T47D (cell line): Measurements from ENCODE around the gene DCTD.

Experiments used
- DNase-seq, 2 experiments: peaks; one replicate each; pipeline versions ENCODE4 v3.0.0 to v3.0.0-alpha.2; 2011 to 2012; ENCODE audit warnings: low read depth in 1 of 2, low spot score in 1 of 2
- JUND ChIP-seq: IDR thresholded peaks from 2 replicates; pipeline ENCODE4 v1.6.1; 2012; ENCODE audit warnings: low read depth
- in situ Hi-C: cut with HindIII; loops from 2 replicates; pipeline ENCODE4 v1.10.0; 2016; ENCODE audit warnings: low sequenced_read_pairs, low pct_unique_long_range_greater_than_20kb

DCTD gene

DNA sequence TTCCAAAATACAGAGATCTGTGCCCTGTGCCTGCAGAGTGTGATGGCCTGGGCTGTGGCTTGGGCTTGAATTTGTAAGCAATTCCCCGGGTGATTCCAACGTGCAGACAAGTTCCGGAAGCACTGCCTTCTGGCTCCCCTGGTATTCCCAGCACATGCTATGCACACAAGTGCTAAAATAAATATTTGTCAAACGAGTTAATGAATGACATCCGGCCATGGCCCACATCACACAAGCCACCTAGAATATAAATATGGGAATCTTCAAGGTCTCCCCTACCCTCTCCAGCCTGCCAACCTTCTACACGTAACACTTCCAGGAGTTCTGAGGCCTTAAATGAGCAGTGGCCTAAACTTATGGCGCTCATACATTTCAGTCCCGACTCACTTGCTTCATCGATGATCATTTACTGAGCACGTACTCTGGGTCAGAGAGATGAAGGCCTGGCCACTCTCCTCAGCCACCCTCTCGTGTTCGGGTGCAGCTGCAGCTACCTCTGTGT is 21.3 kb downstream of the DCTD start:
- TF ChIP-seq JUND, result no peak
- DNase-seq, result no peak
- in situ Hi-C loops, result no loop called here

DNA sequence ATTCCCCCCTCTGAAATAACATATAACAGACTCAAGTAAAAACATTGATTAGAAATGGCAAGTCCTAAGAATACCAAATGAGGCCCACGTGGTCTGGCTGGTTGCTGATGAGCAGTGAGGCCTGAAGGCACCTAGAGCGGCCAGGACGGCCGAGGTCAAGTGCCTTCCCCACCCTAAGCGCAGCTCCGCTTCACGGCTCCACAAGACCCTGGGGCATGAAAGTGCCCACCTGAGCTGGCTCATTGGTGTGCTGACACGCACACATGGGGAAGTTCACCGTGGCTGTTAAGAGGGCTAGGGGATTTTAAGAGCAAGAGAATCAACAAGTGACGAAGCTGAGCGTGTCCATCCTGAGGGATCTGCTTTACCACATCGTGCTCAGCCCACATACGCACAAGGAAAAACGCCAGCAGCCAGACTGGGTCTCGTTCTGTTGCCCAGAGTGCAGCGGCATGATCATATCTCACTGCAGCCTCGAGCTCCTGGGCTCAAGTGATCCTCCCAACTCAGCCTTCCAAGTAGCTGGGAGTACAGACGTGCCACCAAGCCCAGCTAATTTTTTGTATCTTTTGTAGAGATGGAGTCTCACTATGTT is 22.4 kb downstream of the DCTD start:
- in situ Hi-C loops, result no loop called here
- no peak for TF ChIP-seq JUND
- DNase-seq, result no peak

DNA sequence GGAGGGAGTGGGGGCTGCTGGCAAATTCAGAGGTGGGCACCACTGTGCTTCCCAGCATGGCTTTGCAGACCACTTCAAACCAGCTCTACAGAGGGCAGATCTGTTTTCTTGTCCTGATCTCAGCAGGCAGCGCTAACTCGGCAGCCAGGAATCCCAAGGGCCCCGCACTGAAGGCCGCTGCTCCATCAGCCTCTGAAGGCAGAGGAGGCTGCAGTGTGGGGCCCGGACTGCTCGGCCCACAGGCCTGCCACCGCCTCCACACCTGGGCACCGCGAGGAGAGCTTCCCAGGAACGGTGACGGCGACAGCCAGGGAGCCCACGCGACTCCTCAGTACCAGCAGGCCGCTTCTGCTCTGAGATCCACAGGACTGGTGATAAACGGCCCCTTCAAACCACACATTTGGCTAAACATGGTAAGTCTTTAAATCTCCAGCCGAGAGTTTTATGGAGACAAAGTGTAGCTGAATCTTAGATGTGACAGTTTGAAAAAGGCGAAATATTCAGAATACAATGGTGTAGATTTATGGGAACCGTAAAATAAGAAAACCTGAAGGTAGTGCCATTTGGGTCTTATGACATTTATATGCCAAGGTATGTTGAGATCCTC is 23.6 kb downstream of the DCTD start:
- no peak for TF ChIP-seq JUND
- in situ Hi-C loops, result no loop called here
- no peak for DNase-seq

DNA sequence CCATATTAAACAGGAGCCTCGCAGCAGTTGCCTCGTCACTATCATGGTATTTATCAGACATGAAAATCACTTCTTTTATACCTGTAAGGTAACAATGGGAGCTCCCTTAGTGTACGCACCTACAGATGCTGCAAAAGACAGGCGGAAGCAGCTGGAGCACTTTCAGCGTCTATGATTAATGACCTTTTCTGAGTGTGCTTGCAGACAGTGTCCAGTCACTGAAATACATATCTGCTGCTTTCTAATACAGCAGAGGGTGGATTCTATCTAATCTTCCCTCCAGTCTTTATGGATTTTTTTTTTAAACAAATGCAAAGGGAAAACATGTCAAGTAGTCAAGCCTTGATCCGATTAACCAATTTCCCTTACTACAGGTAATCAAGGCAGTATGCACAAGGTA is 24.1 kb downstream of the DCTD start:
- DNase-seq, result no peak
- in situ Hi-C loops, result no loop called here

DNA sequence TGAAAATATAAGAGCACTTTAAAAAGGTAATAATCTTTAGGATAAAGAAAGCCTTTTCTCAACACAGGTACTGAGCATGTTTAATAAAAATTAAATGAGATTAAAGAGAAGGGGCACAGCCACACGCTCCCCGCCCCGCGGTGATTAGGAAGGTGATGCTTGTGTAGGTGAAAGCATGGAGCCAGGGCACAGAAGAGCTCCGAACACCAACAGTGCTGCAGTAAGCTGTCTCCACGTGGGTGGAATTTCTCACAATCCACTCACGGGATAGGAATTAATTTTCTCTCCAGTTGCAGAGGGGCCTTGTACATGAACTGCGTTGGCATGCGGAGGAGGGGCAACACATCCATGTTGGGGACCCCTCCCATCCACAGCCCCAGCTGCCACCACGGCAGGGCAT is 27.0 kb downstream of the DCTD start:
- in situ Hi-C loops, result no loop called here
- TF ChIP-seq JUND, result no peak
- no peak for DNase-seq

More for the DNA sequence above, 24.1 kb downstream of the DCTD start:
- TF ChIP-seq JUND, result no peak

DNA sequence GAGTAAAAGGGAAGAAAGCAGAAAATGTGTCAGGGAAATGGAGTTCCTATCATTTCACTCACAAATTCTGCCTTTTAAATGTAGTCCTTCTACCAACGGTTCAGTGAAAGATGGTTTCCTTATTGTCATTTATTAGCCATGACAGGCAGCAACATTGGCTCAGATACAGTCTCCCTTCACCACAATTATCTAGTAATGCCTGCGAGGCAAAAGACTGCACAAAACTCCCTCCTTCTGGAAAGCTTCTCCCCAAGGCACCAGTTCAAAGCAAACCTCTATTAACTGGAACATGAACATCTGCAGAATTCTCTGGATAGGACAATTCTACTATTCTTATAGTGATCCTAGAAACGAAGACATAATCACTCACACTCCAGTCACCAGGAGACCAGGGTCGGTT is 28.3 kb downstream of the DCTD start:
- TF ChIP-seq JUND, result no peak
- in situ Hi-C loops, result no loop called here
- DNase-seq, result no peak

DNA sequence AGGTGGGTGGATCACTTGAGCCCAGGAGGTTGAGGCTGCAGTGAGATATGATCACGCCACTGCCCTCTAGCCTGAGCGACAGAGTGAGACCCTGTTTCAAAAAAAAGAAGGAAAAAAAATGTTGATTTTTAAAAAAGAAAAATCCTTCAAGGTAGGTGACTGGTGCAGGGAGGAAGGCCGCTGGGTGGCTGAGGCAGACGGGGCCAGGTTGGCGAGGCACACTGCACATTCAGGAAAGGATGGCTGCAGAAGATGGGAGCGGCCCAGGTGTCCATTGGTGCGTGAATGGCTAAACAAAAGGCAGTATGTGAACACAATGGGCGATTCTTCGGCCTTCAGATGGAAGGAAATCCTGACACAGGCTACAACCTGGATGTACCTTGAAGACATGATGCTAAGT is 30.4 kb downstream of the DCTD start:
- no peak for TF ChIP-seq JUND
- no peak for DNase-seq
- in situ Hi-C loops, result no loop called here

DNA sequence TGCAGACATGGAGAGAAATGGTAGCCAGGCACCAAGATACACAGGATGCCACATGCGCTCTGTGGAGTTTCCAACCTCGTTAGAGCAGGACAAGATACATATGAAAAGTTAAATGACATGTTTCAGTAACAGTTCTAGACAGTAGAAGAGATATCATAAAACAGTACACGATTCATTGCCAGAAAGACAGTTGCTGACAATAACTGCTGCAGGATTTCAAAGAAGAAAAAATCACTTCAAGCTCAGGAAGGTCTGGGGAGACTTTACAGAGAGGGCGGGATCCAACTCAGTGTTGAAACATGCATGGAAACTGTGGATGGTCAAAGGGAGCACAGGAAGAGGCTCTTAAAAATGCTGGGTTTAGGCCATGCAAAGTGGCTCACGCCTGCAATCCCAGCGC is 31.0 kb downstream of the DCTD start:
- TF ChIP-seq JUND, result no peak
- in situ Hi-C loops, result no loop called here
- DNase-seq, result no peak

DNA sequence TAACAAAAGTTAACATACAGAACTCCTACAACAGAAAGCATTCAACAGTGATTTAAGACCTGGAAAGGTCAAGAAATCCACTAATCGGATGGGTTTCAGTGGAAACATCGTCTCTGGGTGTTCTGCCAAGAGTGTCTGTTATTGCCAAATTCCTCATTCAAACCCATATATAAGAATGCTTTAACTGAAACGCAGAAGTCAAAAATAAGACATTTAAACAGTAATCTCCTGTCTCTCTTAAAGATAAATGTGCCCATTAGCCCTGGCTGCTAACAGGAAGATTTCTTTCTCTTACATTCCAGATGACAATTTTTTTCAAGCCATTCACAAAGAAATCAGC is 31.5 kb downstream of the DCTD start:
- in situ Hi-C loops, result no loop called here
- DNase-seq, result no peak
- TF ChIP-seq JUND, result no peak

DNA sequence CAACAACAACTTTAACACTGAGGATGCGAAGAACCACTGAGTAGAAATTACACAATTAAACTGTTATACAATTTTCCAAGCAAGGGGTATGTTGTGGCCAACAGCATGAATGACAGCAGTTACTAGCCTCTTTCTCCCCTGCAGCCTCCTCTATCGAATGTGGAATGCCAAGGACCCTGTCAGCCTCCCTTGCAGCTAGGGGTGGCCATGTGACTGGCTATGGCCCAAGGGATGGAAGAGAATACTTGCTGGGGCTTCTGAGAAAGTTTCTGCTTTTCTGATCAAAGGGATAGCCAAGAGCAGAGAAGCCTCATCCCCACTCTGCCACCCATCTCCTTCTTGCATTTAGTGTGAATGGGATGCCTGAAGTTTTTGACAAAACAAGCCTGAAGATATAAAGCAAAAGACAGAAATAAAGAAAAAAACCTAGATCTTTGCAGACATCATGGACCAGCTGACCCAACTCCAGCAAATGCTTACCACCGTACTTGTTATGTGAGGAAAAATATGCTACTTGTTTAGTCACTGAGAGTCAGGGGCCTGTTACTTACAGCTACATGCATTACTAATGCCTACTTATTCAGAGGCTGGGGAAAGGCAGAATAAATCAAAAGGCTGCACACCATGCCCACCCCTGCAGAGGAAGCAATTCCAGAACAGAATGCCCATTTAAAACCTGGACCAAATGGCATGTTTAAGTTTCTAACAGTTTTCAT is 32.0 kb downstream of the DCTD start:
- in situ Hi-C loops, result no loop called here
- TF ChIP-seq JUND, result no peak
- DNase-seq, result no peak

DNA sequence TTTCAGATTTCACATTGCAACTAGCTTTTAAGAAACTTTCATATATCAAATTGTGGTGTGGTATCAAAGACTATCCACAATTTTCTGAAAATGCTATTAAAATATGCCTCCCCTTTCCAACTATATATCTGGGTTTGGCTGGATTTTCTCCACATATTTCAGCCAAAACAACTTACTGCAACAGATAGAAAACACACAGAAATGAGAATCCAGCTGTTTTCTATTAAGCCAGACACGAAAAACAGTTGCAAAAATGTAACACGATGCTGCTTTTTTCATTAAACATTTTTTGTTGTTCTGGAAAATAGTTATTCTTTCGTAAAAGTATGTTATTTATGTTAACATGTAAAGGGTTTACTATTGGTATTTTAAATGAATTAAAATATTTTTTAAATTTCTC is 33.1 kb downstream of the DCTD start:
- in situ Hi-C loops, result no loop called here
- no peak for DNase-seq
- no peak for TF ChIP-seq JUND

DNA sequence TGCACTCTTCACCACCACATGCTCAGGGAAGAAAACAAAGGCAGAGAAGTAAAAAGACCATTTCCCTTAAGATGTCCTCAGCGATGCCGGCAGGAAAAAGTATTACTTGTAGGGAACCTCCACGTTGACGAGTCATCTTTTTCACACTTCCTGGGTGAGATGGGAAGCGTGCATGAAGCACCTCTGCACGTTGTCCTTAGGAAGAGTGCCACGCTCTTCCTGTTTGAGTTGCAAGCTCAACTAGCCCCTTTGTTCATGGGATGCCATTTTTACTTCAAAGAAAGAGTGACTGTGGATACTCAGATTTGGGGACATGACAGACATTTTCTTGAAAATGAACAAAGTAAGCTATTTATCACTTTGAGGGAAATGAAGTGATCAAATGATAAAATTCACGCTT is 33.8 kb downstream of the DCTD start:
- in situ Hi-C loops, result no loop called here
- TF ChIP-seq JUND, result no peak
- no peak for DNase-seq

DNA sequence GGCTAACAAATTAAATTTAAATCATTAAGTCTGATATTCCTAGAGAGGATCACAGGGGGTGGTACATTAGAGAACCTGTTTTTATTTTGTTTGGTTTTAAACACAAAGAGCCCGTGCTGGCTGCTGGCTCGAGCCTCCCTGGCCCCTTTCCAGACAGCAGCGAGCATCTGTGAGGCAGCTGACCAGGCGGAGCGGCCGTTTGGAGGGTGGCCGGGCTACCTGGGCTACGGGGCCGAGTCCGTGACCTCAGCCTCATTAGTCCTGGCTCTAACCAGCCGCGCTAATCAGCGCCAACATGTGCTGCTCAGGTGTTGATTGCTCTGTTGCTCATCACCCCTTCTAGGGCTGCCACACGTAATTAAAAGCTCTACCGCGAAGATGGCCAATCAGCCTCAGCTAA is 35.3 kb downstream of the DCTD start:
- no peak for TF ChIP-seq JUND
- no peak for DNase-seq
- in situ Hi-C loops, result no loop called here
